Chondrocyte (in vitro differentiated cells): ENCODE results near the gene ELMO2. TPM values are rescaled to one million over a fixed set of nuclear protein-coding genes. Genes with fewer than 3 reads are reported as not detected.

ENCODE experiments used
- DNase-seq: peaks from one replicate; pipeline ENCODE4 v3.0.0; 2021; ENCODE audit warnings: mixed read lengths, low spot score
- H3K27ac Mint-ChIP-seq: one replicate; pipeline ENCODE4 v1.8.0; 2021; ENCODE audit warnings: mild to moderate bottlenecking, moderate library complexity, mixed read lengths; ENCODE audit not compliant: unreplicated experiment
- H3K27me3 Mint-ChIP-seq: 2 replicates; pipeline ENCODE4 v1.8.0; 2021; ENCODE audit warnings: low read depth, mixed read lengths
- H3K36me3 Mint-ChIP-seq: 2 replicates; pipeline ENCODE4 v1.8.0; 2021; ENCODE audit warnings: low read depth, mixed read lengths
- H3K4me1 Mint-ChIP-seq: 2 replicates; pipeline ENCODE4 v1.8.0; 2021; ENCODE audit warnings: low read depth, mild to moderate bottlenecking, mixed read lengths
- H3K4me3 Mint-ChIP-seq: one replicate; pipeline ENCODE4 v1.8.0; 2021; ENCODE audit warnings: mild to moderate bottlenecking, moderate library complexity, mixed read lengths; ENCODE audit not compliant: unreplicated experiment
- H3K9me3 Mint-ChIP-seq: 2 replicates; pipeline ENCODE4 v1.8.0; 2021; ENCODE audit warnings: low read depth, mixed read lengths
- CTCF ChIP-seq: fragments of 200-600 bp; sonication (generic); IDR thresholded peaks from 2 replicates; pipeline ENCODE4 v1.5.0; 2021; ENCODE audit warnings: antibody characterized with exemption, mild to moderate bottlenecking, moderate library complexity
- total RNA-seq: library from RNA; stranded (reverse); gene quantifications from 3 replicates; pipeline ENCODE4 v1.2.1, GENCODE V29; 2021

The ELMO2 gene
- total RNA-seq, 1 donor from 2014 or later: 52.9 TPM

DNA sequence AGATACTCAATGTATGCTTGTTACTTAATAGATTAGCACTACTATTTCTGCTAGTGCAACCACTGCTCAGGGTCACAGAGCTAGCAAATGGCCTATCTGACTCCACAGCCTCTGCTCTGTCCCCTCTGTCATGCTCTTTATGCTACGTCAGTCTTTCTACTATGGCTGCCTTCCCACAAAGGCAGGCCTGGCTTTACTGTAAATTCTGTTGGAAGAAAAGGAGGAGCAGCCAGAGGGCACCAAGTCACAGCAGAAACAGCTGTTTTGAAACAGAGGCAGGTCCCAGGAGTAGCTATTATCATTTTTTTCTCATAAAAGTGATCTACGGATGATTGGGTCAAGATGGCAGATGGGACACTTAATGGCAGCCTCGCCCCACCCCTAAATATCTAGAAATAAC lies 10.0 kb upstream of the ELMO2 start:
- no peak for TF ChIP-seq CTCF
- H3K27me3 Mint-ChIP-seq: peaks cover 41% of the 10 kb centered on the region
- peaks cover 7% of the 10 kb centered on the region for H3K4me1 Mint-ChIP-seq
- H3K27ac Mint-ChIP-seq: no peak overlapping the region
- no peak overlapping the region for H3K4me3 Mint-ChIP-seq
- peaks cover 5% of the 10 kb centered on the region for H3K36me3 Mint-ChIP-seq
- H3K9me3 Mint-ChIP-seq: peaks cover 7% of the 10 kb centered on the region
- DNase-seq: no peak

- Mint-ChIP-seq H3K36me3 (peaks cover 5% of the 10 kb centered on the region), H3K4me3 (no peak overlapping the region), H3K4me1 (peaks cover 4% of the 10 kb centered on the region), H3K27ac (no peak overlapping the region), H3K9me3 (peaks cover 7% of the 10 kb centered on the region), H3K27me3 (peaks cover 41% of the 10 kb centered on the region)
- no peak for TF ChIP-seq CTCF
- DNase-seq: no peak
Measured at GRCh38 chr20:46415773-46416172, 9.4 kb upstream of the ELMO2 start.

DNA sequence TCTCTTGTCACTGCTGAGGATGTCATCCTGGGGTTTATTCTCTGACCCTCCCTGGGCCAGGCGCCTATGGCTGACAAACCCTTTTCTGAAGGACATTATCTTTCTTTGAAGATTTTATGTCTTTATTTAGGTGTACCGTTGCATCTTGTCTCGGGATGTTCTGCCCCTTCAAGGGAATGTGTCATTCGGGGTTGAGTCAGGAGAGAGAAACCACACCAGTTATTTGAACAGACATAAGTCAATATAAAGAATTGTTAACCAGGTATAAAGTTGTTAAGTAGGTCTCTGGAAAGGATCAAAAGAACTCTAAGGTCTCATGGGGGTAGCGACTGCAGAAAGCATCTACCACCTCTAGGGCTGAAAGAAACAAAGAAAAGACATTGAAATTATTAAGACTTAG lies 8.2 kb upstream of the ELMO2 start:
- Mint-ChIP-seq H3K4me3 (no peak overlapping the region), H3K27me3 (peaks cover 41% of the 10 kb centered on the region), H3K36me3 (peaks cover 5% of the 10 kb centered on the region), H3K4me1 (peaks cover 5% of the 10 kb centered on the region), H3K27ac (no peak overlapping the region), H3K9me3 (peaks cover 7% of the 10 kb centered on the region)
- TF ChIP-seq CTCF: no peak
- no peak for DNase-seq

DNA sequence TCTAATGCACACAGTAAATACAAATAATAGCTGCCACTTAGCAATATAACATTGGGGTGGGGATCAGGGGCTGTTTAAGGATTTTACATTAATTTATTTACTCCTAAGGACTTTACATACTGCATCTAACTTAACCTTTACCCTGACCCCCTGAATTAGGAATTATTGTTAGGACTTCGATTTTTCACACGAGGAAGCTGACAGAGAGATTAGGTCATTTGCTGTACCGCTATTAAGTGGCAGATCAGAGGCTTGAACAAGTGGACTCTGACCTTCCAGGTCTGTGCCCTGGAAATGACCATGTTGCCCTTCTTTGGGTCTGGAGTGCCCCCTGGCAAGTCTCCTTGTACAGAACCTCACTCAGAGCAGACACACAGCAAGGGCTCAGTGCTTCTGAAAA lies 5.2 kb upstream of the ELMO2 start:
- no peaks in the 10 kb centered on the region for H3K9me3 Mint-ChIP-seq
- peaks cover 19% of the 10 kb centered on the region for H3K4me1 Mint-ChIP-seq
- peaks cover 22% of the 10 kb centered on the region for H3K27me3 Mint-ChIP-seq
- DNase-seq: no peak
- TF ChIP-seq CTCF: no peak
- no peak overlapping the region for H3K4me3 Mint-ChIP-seq
- peaks cover 4% of the 10 kb centered on the region for H3K36me3 Mint-ChIP-seq
- H3K27ac Mint-ChIP-seq: no peak overlapping the region

DNA sequence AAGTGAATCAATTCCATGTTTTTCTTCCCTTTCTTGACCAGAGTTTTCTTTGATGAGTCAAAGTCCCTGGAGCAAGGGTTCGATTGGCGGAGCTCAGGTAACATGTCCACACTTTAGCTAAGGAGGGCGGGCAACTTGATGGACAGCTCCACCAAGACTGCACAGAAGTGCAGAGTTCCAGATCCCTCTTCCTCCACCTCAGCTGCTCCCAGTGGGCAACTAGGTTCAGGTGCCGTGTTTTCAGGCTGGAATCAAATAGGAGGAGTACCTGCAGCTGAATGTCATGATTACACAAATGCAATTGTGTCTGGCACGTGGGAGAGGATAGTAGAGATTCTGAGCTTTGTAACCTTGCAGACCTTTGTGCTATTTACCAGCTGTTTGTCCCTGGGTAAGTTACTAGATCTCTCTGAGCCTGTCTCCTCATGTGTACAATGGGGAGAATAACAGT lies 1.9 kb upstream of the ELMO2 start:
- no peak for TF ChIP-seq CTCF

More for the DNA sequence above, 1.9 kb upstream of the ELMO2 start:
- H3K9me3 Mint-ChIP-seq: no peaks in the 10 kb centered on the region
- H3K4me1 Mint-ChIP-seq: peaks cover 36% of the 10 kb centered on the region
- no peak overlapping the region for H3K27ac Mint-ChIP-seq
- H3K4me3 Mint-ChIP-seq: no peak overlapping the region
- H3K27me3 Mint-ChIP-seq: peaks cover 2% of the 10 kb centered on the region
- no peak for DNase-seq
- H3K36me3 Mint-ChIP-seq: peaks cover 2% of the 10 kb centered on the region
